Psoas muscle (tissue), 8 donors: ENCODE measurements around the gene COL25A1. TPM values are rescaled to one million over a fixed set of nuclear protein-coding genes. Genes with fewer than 3 reads are reported as not detected.

ENCODE experiments used
- ATAC-seq, 4 donors: fragments of 200-7000 bp; cut with Tn5 transposase; one replicate each; pipeline ENCODE4 v1.9.1; 2020; ENCODE audit warnings: moderate library complexity in 3 of 4, mild to moderate bottlenecking in 2 of 4
- DNase-seq, 2 donors: peaks; one replicate each; pipeline ENCODE4 v3.0.0-alpha.2; 2020
- H3K27ac ChIP-seq: fragments of 200-600 bp; one replicate; pipeline ENCODE4 v1.8.0; 2022
- H3K27me3 ChIP-seq, 3 donors: fragments of 200-600 bp in 1 of 3; one replicate each; pipeline versions ENCODE4 v1.6.1 to v1.8.0; 2013 to 2022; ENCODE audit warnings: low read length in 2 of 3, mild to moderate bottlenecking in 2 of 3, moderate library complexity in 1 of 3; ENCODE audit not compliant: insufficient read depth in 3 of 3
- H3K36me3 ChIP-seq, 2 donors: fragments of 200-600 bp in 1 of 2; one replicate each; pipeline versions ENCODE4 v1.6.1 to v1.8.0; 2013 to 2022; ENCODE audit warnings: low read depth in 1 of 2, mild to moderate bottlenecking in 1 of 2, moderate library complexity in 1 of 2; ENCODE audit not compliant: insufficient read depth in 1 of 2
- H3K4me1 ChIP-seq: fragments of 200-600 bp; one replicate; pipeline ENCODE4 v1.8.0; 2022
- H3K4me3 ChIP-seq: fragments of 200-600 bp; one replicate; pipeline ENCODE4 v1.8.0; 2022; ENCODE audit warnings: mild to moderate bottlenecking
- H3K9me3 ChIP-seq: fragments of 200-600 bp; one replicate; pipeline ENCODE4 v1.8.0; 2022
- CTCF ChIP-seq: fragments of 200-600 bp; IDR thresholded peaks from one replicate; pipeline ENCODE4 v1.8.0; 2022; ENCODE audit warnings: antibody characterized with exemption
- WGBS, 3 donors: extraction: QIAGEN DNeasy Blood & Tissue Kit; methylation state at CpG; one replicate each; pipeline versions ENCODE4 v1.1.6 to v1.1.7; 2013; 5-methylcytosine and 5-hydroxymethylcytosine counted together
- intact Hi-C, 2 donors: fragments of 100-400 bp; cut with DNase I; formaldehyde crosslinking; loops; one replicate each; pipeline versions ENCODE4 v1.11.0 to v1.14.2; 2022
- polyA plus RNA-seq, 3 donors: library from polyadenylated mRNA; stranded (reverse); fragments of 200-250 nt; gene quantifications; one replicate each; pipeline ENCODE4 v1.2.3, GENCODE V29; 2013
- total RNA-seq, 4 donors: library from RNA; stranded (reverse); fragmentation: NEBNext Ultra II Directional in 2 of 4; extraction: Animal tissue kit (Norgen Biotek cat#: 25700) in 2 of 4; gene quantifications; one replicate each; pipeline versions ENCODE4 v1.2.1 to v1.2.4, GENCODE V29; 2021 to 2023
- donor health status: healthy with polysubstance abuse.
- donor health status: DM: no; HTN: no; CAD: no; lungs with moderate emphysema.
- donor health status: Bipolar disorder and iron deficiency.
- donor health status: healthy.
- donor health status: DM: yes; HTN: yes; CAD: no.
- donor health status: DM: no; HTN: no; CAD: no.
- donor health status: DM: no; HTN: no; CAD: no.
- donor health status: DM: yes; HTN: yes; CAD: no.

Gene COL25A1
- total and polyA plus RNA-seq, 7 donors = 0.14 to 1.5 (median 0.36) TPM

- H3K36me3 ChIP-seq = no peaks in the 10 kb centered on the region
- no peaks in the 10 kb centered on the region for H3K9me3 ChIP-seq
- H3K4me1 ChIP-seq = peaks cover 22% of the 10 kb centered on the region
- no peaks in the 10 kb centered on the region for H3K27me3 ChIP-seq
- H3K4me3 ChIP-seq = no peak overlapping the region
- peak overlapping the region; percentile 11 for H3K27ac ChIP-seq
- peak in 3 of 4 donors; percentile 46 to 52 (median 46) for ATAC-seq
- 17 to 51% (median 31%) methylated on average over 4 of the region's 4 CpGs for WGBS, 3 donors
- DNase-seq = no peak
- intact Hi-C loops = loop anchor here in 1 of 2 donors (10.0 kb wide), 1 partner anchor 88 kb away; no protein-coding TSS in a partner anchor
- TF ChIP-seq CTCF = no peak
These were observed 95.8 kb downstream of the COL25A1 start for GRCh38 chr4:109206620-109207019.

GRCh38 chr4:109205186-109205585, 97.3 kb downstream of the COL25A1 start:
- DNase-seq (no peak), ATAC-seq (no peak)
- no peak for TF ChIP-seq CTCF
- Histone ChIP-seq H3K27ac (no peak overlapping the region), H3K4me1 (peaks cover 22% of the 10 kb centered on the region), H3K27me3 (no peaks in the 10 kb centered on the region), H3K36me3 (no peaks in the 10 kb centered on the region), H3K4me3 (no peak overlapping the region), H3K9me3 (no peaks in the 10 kb centered on the region)
- intact Hi-C loops = loop anchor here in 1 of 2 donors (10.0 kb wide), 1 partner anchor 90 kb away; no protein-coding TSS in a partner anchor
- WGBS, 3 donors = 52 to 64% (median 54%) methylated on average over 5 of the region's 5 CpGs

DNA sequence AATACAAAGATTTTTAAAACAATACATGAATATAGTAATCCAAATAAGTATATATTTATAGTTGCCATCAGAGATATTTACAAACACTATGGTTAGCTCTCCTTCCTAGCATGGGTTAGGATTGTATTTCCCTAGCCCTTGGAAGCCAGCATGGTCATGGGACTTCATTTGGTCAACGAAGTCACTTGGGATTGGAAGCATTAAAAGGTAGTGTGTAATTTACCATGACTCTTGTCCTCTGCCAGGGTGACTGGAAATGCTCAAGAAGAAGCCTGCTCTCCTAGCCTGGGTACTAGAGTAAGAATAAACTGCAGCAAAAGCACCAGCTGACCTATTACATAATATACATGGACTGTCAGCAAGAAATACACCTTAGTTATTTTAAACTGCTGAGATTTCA, 102.9 kb downstream of the COL25A1 start:
- Histone ChIP-seq H3K27me3 (no peaks in the 10 kb centered on the region), H3K27ac (peak overlapping the region; percentile 56), H3K4me3 (no peak overlapping the region), H3K9me3 (no peaks in the 10 kb centered on the region), H3K36me3 (no peaks in the 10 kb centered on the region), H3K4me1 (peaks cover 5% of the 10 kb centered on the region)
- peak in 3 of 4 donors; percentile 58 to 88 (median 82) for ATAC-seq
- 24 to 44% (median 38%) methylated on average over 1 of the region's 1 CpG for WGBS, 3 donors
- intact Hi-C loops = no loop called here
- no peak for DNase-seq
- no peak for TF ChIP-seq CTCF

- H3K27ac ChIP-seq = no peak overlapping the region
- H3K27me3 ChIP-seq = no peaks in the 10 kb centered on the region
- WGBS, 3 donors = 78 to 85% (median 82%) methylated on average over 1 of the region's 1 CpG
- no peak for DNase-seq
- H3K4me1 ChIP-seq = peaks cover 5% of the 10 kb centered on the region
- intact Hi-C loops = no loop called here
- no peaks in the 10 kb centered on the region for H3K9me3 ChIP-seq
- H3K4me3 ChIP-seq = no peak overlapping the region
- no peak for ATAC-seq
- no peak for TF ChIP-seq CTCF
- no peaks in the 10 kb centered on the region for H3K36me3 ChIP-seq
These were observed 106.8 kb downstream of the COL25A1 start for GRCh38 chr4:109195646-109196045.

GRCh38 chr4:109191216-109191615, 111.2 kb downstream of the COL25A1 start:
- H3K27ac ChIP-seq = no peak overlapping the region
- 80 to 90% (median 85%) methylated on average over 5 of the region's 5 CpGs for WGBS, 3 donors
- no peaks in the 10 kb centered on the region for H3K4me1 ChIP-seq
- H3K4me3 ChIP-seq = no peak overlapping the region
- intact Hi-C loops = no loop called here
- no peaks in the 10 kb centered on the region for H3K36me3 ChIP-seq
- ATAC-seq (no peak), DNase-seq (no peak)
- H3K27me3 ChIP-seq = no peaks in the 10 kb centered on the region
- H3K9me3 ChIP-seq = no peaks in the 10 kb centered on the region
- TF ChIP-seq CTCF = no peak
